PC-9 (cell line): Measurements from ENCODE around the gene TLR8.

Source experiments
- EZH2 ChIP-seq: fragments of 200-600 bp; sonication (generic); IDR thresholded peaks from 2 replicates; pipeline ENCODE4 v1.8.0; 2017; ENCODE audit warnings: antibody characterized with exemption, low read depth
- TF ChIP-seq, protein P1 (sequence below): fragments of 200-600 bp; sonication (generic); conservative IDR thresholded peaks from 2 replicates; pipeline ENCODE4 v1.6.1; 2017; ENCODE audit warnings: mixed run types, antibody characterized with exemption, mild to moderate bottlenecking, moderate library complexity

DNA sequence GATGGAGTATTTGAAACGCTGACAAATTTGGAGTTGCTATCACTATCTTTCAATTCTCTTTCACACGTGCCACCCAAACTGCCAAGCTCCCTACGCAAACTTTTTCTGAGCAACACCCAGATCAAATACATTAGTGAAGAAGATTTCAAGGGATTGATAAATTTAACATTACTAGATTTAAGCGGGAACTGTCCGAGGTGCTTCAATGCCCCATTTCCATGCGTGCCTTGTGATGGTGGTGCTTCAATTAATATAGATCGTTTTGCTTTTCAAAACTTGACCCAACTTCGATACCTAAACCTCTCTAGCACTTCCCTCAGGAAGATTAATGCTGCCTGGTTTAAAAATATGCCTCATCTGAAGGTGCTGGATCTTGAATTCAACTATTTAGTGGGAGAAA, 13.2 kb downstream of the TLR8 start:
- TF ChIP-seq, protein P1, sequence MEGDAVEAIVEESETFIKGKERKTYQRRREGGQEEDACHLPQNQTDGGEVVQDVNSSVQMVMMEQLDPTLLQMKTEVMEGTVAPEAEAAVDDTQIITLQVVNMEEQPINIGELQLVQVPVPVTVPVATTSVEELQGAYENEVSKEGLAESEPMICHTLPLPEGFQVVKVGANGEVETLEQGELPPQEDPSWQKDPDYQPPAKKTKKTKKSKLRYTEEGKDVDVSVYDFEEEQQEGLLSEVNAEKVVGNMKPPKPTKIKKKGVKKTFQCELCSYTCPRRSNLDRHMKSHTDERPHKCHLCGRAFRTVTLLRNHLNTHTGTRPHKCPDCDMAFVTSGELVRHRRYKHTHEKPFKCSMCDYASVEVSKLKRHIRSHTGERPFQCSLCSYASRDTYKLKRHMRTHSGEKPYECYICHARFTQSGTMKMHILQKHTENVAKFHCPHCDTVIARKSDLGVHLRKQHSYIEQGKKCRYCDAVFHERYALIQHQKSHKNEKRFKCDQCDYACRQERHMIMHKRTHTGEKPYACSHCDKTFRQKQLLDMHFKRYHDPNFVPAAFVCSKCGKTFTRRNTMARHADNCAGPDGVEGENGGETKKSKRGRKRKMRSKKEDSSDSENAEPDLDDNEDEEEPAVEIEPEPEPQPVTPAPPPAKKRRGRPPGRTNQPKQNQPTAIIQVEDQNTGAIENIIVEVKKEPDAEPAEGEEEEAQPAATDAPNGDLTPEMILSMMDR = no peak
- TF ChIP-seq EZH2 = no peak
